ENCODE results near the gene RPL27A. TPM values are rescaled to one million over a fixed set of nuclear protein-coding genes. Genes with fewer than 3 reads are reported as not detected.

RPL27A gene
- total RNA-seq, 1 donor from 2014 or later, result 789 TPM

- H3K9me3 ChIP-seq, result no peaks in the 10 kb centered on the region
- TF ChIP-seq, protein P1, sequence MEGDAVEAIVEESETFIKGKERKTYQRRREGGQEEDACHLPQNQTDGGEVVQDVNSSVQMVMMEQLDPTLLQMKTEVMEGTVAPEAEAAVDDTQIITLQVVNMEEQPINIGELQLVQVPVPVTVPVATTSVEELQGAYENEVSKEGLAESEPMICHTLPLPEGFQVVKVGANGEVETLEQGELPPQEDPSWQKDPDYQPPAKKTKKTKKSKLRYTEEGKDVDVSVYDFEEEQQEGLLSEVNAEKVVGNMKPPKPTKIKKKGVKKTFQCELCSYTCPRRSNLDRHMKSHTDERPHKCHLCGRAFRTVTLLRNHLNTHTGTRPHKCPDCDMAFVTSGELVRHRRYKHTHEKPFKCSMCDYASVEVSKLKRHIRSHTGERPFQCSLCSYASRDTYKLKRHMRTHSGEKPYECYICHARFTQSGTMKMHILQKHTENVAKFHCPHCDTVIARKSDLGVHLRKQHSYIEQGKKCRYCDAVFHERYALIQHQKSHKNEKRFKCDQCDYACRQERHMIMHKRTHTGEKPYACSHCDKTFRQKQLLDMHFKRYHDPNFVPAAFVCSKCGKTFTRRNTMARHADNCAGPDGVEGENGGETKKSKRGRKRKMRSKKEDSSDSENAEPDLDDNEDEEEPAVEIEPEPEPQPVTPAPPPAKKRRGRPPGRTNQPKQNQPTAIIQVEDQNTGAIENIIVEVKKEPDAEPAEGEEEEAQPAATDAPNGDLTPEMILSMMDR (IDR thresholded peaks at IDR 0.05), result no peak
- DNase-seq (ENCODE audit: low spot score in 2 of 2), result no peak
- peaks cover 9 to 11% of the 10 kb centered on the region in 2 donors for H3K36me3 ChIP-seq
- peaks cover 23 to 51% of the 10 kb centered on the region in 2 donors for H3K4me1 ChIP-seq
- no peak overlapping the region for H3K4me3 ChIP-seq
- no peak overlapping the region for H3K27ac ChIP-seq
- intact Hi-C loops (cut with DNase I), result no loop called here
- H3K27me3 ChIP-seq, result no peaks in the 10 kb centered on the region
These were observed 29.9 kb downstream of the RPL27A start for GRCh38 chr11:8712506-8712905.

GRCh38 chr11:8713760-8714454 lies 31.3 kb downstream of the RPL27A start:
- peaks cover 9 to 11% of the 10 kb centered on the region in 2 donors for H3K36me3 ChIP-seq
- H3K4me3 ChIP-seq, result no peak overlapping the region
- TF ChIP-seq, protein P1 (IDR thresholded peaks at IDR 0.05), result no peak
- DNase-seq (ENCODE audit: low spot score in 2 of 2), result no peak
- intact Hi-C loops (cut with DNase I), result no loop called here
- H3K27me3 ChIP-seq, result no peaks in the 10 kb centered on the region
- H3K4me1 ChIP-seq, result peaks cover 17 to 49% of the 10 kb centered on the region in 2 donors
- H3K9me3 ChIP-seq, result no peaks in the 10 kb centered on the region
- H3K27ac ChIP-seq, result peak overlapping the region; percentile 89 to 91

GRCh38 chr11:8714622-8715225 lies 32.1 kb downstream of the RPL27A start:
- Histone ChIP-seq H3K36me3 (peaks cover 9 to 11% of the 10 kb centered on the region in 2 donors), H3K4me1 (peaks cover 17 to 52% of the 10 kb centered on the region in 2 donors)

GRCh38 chr11:8715501-8715900 lies 32.9 kb downstream of the RPL27A start:
- intact Hi-C loops (cut with DNase I), result no loop called here
- H3K27ac ChIP-seq, result peak overlapping the region; percentile 89 to 91
- TF ChIP-seq, protein P1 (IDR thresholded peaks at IDR 0.05), result no peak
- H3K4me3 ChIP-seq, result no peak overlapping the region
- peaks cover 9 to 11% of the 10 kb centered on the region in 2 donors for H3K36me3 ChIP-seq
- H3K9me3 ChIP-seq, result no peaks in the 10 kb centered on the region
- H3K4me1 ChIP-seq, result peaks cover 23 to 54% of the 10 kb centered on the region in 2 donors
- H3K27me3 ChIP-seq, result no peaks in the 10 kb centered on the region
- DNase-seq (ENCODE audit: low spot score in 2 of 2), result no peak

More at GRCh38 chr11:8714622-8715225, 32.1 kb downstream of the RPL27A start:
- Histone ChIP-seq H3K27me3 (no peaks in the 10 kb centered on the region), H3K27ac (peak overlapping the region; percentile 89 to 91), H3K4me3 (no peak overlapping the region), H3K9me3 (no peaks in the 10 kb centered on the region)
- TF ChIP-seq, protein P1 (IDR thresholded peaks at IDR 0.05), result no peak
- no peak for DNase-seq (ENCODE audit: low spot score in 2 of 2)
- intact Hi-C loops (cut with DNase I), result no loop called here

DNA sequence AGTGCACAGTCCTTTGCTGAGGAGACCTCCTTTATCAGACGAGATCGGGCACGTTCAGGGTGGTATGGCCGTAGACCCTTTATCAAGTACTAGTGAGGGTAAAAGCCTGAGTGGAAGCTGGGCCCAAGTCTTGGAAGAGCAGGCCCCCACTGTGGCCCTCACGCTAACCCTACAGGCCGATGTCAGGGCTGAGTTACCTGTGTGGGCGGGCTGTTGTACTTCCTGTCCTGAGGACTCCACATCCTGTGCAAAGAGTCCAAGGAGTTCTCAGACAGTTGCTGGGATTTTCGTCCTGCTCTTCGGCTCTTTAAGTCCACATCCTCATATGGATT lies 34.9 kb downstream of the RPL27A start:
- Histone ChIP-seq H3K9me3 (no peaks in the 10 kb centered on the region), H3K27me3 (no peaks in the 10 kb centered on the region), H3K27ac (peak overlapping the region; percentile 89 to 91), H3K36me3 (peaks cover 6 to 7% of the 10 kb centered on the region in 2 donors), H3K4me3 (no peak overlapping the region), H3K4me1 (peaks cover 24 to 74% of the 10 kb centered on the region in 2 donors)
- intact Hi-C loops (cut with DNase I), result no loop called here
- TF ChIP-seq, protein P1 (IDR thresholded peaks at IDR 0.05), result no peak
- no peak for DNase-seq (ENCODE audit: low spot score in 2 of 2)

All from ascending aorta (tissue), 2 donors.